Epithelial cell of alveolus of lung (primary cell): ENCODE measurements around the gene KCNJ12. TPM values are rescaled to one million over a fixed set of nuclear protein-coding genes. Genes with fewer than 3 reads are reported as not detected.

Experiments used
- total RNA-seq: library from RNA; depleted of rRNA; stranded (reverse); fragments of >200 nt; gene quantifications from 2 replicates; pipeline ENCODE4 v1.2.1, GENCODE V29; 2015

Gene KCNJ12
- total RNA-seq = 0.26 TPM in 1 of 2 replicates, not detected in the other

GRCh38 chr17:21376081-21376758, at the start of gene KCNJ12:
TSS of gene KCNJ12 (plus strand) at chr17:21376357. CDS start at chr17:21415343, 38,986 bp downstream.

Other genes starting within 250 kb of the KCNJ12 start
- gene DHRS7B, start 249.4 kb upstream of the KCNJ12 start, total RNA-seq = 16.0 and 25.2 TPM in 2 replicates
- 21.1 and 33.4 TPM in 2 replicates for gene TMEM11, start 162.2 kb upstream of the KCNJ12 start, total RNA-seq
- 4.3 and 13.8 TPM in 2 replicates for gene NATD1, start 122.9 kb upstream of the KCNJ12 start, total RNA-seq
- 15.0 and 22.4 TPM in 2 replicates for gene MAP2K3, start 91.6 kb upstream of the KCNJ12 start, total RNA-seq